PC-3 (cell line): ENCODE measurements around the gene GNG14.

Experiments
- EZH2 ChIP-seq: fragments of 300-600 bp; sonication (generic); IDR thresholded peaks from one replicate; pipeline ENCODE4 v1.6.1; 2017; ENCODE audit warnings: antibody characterized with exemption, mild to moderate bottlenecking, low read length; ENCODE audit not compliant: unreplicated experiment
- EZH2phosphoT487 ChIP-seq: fragments of 300-600 bp; sonication (generic); IDR thresholded peaks from 2 replicates; pipeline ENCODE4 v1.6.1; 2018; ENCODE audit warnings: mild to moderate bottlenecking, antibody characterized with exemption, low read length, borderline replicate concordance
- TF ChIP-seq, protein P1 (sequence below): fragments of 300-600 bp; sonication (generic); conservative IDR thresholded peaks from 2 replicates; pipeline ENCODE4 v1.5.1; 2017; ENCODE audit warnings: antibody characterized with exemption, low read depth, mild to moderate bottlenecking, low read length

DNA sequence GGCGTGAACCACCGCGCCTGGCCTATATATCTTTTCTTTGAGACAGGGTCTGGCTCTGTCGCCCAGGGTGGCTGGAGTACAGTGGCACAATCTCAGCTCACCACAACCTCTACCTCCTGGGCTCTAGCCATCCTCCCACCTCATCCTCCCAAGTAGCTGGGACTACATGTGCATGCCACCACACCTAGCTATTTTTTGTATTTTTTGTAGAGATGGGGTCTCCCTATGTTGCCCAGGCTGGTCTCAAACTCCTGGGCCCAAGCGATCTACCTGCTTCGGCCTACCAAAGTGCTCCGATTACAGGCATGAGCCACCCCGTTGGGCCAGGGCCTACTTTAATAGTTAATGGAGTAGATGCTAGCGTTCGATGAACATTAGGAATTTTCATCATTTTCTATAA lies 32.5 kb downstream of the GNG14 start:
- TF ChIP-seq, protein P1, sequence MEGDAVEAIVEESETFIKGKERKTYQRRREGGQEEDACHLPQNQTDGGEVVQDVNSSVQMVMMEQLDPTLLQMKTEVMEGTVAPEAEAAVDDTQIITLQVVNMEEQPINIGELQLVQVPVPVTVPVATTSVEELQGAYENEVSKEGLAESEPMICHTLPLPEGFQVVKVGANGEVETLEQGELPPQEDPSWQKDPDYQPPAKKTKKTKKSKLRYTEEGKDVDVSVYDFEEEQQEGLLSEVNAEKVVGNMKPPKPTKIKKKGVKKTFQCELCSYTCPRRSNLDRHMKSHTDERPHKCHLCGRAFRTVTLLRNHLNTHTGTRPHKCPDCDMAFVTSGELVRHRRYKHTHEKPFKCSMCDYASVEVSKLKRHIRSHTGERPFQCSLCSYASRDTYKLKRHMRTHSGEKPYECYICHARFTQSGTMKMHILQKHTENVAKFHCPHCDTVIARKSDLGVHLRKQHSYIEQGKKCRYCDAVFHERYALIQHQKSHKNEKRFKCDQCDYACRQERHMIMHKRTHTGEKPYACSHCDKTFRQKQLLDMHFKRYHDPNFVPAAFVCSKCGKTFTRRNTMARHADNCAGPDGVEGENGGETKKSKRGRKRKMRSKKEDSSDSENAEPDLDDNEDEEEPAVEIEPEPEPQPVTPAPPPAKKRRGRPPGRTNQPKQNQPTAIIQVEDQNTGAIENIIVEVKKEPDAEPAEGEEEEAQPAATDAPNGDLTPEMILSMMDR: no peak
- no peak for TF ChIP-seq EZH2
- TF ChIP-seq EZH2phosphoT487: no peak
